Measurements from ENCODE around the gene FAM3D.

FAM3D gene

DNA sequence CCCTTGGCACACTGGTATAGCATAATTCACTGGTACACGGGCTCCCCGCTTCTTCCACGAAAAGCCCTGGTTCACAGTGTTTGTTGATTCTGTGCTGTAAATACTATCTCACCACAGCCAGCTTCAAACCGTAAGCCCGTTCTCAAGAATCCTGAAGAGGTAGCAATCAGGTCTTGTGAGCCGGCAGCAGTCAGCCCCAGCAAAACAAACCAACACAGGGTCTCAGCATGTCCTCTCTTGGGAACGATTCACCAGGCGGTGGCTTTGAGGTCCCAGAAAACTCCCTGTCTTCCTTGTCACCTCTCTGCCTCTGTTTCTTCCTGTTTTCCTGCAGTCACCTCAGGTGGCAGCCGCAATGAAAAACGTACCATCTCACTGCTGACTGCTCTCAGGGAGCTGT lies 19.1 kb upstream of the FAM3D start:
- no peak for DNase-seq (ENCODE audit: extremely low spot score)
- CTCF ChIA-PET = no interaction called here
- POLR2A ChIA-PET = no interaction called here
- TF ChIP-seq, protein P1, sequence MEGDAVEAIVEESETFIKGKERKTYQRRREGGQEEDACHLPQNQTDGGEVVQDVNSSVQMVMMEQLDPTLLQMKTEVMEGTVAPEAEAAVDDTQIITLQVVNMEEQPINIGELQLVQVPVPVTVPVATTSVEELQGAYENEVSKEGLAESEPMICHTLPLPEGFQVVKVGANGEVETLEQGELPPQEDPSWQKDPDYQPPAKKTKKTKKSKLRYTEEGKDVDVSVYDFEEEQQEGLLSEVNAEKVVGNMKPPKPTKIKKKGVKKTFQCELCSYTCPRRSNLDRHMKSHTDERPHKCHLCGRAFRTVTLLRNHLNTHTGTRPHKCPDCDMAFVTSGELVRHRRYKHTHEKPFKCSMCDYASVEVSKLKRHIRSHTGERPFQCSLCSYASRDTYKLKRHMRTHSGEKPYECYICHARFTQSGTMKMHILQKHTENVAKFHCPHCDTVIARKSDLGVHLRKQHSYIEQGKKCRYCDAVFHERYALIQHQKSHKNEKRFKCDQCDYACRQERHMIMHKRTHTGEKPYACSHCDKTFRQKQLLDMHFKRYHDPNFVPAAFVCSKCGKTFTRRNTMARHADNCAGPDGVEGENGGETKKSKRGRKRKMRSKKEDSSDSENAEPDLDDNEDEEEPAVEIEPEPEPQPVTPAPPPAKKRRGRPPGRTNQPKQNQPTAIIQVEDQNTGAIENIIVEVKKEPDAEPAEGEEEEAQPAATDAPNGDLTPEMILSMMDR (IDR thresholded peaks at IDR 0.05; ENCODE audit: control extremely low read depth, extremely low read depth, low read depth, missing control alignments) = no peak

DNA sequence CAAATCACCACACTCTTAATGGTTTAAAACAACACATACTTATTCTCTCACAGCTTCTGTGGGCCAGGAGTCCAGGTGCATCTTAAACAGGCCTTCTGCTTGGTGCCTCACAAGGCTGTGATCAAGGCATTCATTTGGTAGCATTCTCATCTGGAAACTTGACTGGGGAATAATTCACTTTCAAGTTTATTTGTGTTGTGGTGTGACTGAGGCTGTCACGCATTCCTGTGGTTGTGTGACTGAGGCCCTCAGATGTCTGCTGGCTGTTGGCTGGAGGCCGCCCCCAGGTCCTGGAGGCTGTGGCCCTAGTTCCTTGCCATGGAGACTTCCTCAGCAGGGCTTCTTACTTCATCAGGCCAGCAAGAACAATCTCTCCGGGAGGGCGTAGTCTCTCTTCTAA lies 16.9 kb upstream of the FAM3D start:
- no peak for DNase-seq (ENCODE audit: extremely low spot score)
- CTCF ChIA-PET = interaction anchor here (0.7 to 1.0 kb wide), 2 partner anchors 9 to 43 kb away, joined by 3 read pairs; no protein-coding TSS in a partner anchor
- TF ChIP-seq, protein P1 (IDR thresholded peaks at IDR 0.05; ENCODE audit: control extremely low read depth, extremely low read depth, low read depth, missing control alignments) = no peak
- POLR2A ChIA-PET = no interaction called here

DNA sequence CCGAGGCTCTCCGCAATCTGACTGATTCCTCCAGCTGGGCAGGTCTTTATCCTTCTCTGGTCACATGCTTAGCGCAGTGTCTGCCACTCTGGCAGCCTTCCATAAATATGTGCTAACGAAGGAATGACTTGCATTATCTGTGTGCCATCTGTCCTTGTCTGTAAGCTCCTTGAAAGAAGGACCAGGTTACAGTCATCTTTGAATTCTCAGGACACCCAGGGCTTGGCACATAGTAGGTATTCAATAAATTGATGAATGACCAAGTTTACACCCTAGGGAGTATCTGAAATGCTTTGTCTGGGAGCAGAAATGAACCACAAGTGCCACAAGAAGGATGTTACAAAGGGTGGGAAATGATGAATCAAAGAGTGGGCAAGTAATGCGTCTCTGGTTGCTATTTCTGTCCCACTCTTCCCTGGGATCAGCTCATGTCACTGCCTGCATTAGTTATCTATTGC lies 16.5 kb upstream of the FAM3D start:
- ChIA-PET CTCF (interaction anchor here (0.7 to 1.0 kb wide), 2 partner anchors 10 to 42 kb away, joined by 3 read pairs; no protein-coding TSS in a partner anchor), POLR2A (no interaction called here)
- TF ChIP-seq, protein P1 (IDR thresholded peaks at IDR 0.05; ENCODE audit: control extremely low read depth, extremely low read depth, low read depth, missing control alignments) = no peak
- DNase-seq (ENCODE audit: extremely low spot score) = no peak

DNA sequence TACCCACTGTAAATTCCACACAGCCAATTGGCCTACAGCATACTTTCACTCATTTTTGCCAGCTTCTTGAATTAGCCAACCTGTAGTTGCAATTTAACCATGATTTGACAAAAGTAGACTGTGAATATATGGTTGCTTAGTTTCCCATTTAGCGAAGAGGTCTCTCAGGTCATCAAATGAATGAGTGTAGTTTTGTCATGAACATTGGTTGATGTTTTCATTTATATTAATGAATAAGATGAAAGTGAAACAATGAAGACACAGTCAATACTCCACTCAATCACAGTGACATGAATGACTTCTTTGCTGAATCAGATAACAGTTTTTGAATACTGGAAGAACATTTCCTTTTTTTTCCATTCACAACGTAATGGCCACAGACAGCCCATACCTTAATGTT lies 15.3 kb upstream of the FAM3D start:
- CTCF ChIA-PET = no interaction called here
- no peak for DNase-seq (ENCODE audit: extremely low spot score)
- POLR2A ChIA-PET = no interaction called here
- TF ChIP-seq, protein P1 (IDR thresholded peaks at IDR 0.05; ENCODE audit: control extremely low read depth, extremely low read depth, low read depth, missing control alignments) = no peak

DNA sequence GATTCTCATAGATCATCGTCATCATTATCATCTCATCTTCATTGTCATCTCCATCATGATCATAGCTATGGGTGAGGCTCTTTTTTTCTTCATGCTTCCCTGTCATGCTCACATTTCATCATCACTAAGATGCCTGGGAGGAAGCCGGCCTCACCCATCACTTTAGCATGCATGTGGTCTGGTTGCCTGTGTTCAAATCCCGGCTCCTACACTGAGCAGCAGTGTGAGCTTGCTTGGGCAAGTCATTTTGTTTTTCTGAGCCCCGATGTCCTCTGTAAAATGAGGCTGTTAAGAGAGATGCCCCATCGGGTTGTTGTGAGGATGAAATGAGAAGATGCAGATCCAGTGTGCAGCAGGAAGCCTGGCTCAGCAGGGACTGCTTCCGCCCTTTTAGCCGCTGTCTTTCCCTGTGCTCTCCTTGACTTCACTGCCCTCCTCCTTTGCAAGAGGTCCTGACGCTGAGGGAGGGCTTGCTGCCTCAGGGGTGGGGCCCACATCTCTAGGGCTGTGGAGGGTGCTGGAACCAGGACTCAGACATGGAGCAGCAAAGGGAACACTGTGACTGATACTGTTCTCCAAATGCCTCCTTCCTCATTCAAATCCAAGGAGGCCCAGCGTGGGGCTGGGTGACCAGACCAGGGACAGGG lies 14.4 kb upstream of the FAM3D start:
- no peak for DNase-seq (ENCODE audit: extremely low spot score)
- ChIA-PET CTCF (interaction anchor here (0.9 kb wide), 1 partner anchor 16 kb away, joined by 3 read pairs; no protein-coding TSS in a partner anchor), POLR2A (no interaction called here)
- TF ChIP-seq, protein P1 (IDR thresholded peaks at IDR 0.05; ENCODE audit: control extremely low read depth, extremely low read depth, low read depth, missing control alignments) = no peak

DNA sequence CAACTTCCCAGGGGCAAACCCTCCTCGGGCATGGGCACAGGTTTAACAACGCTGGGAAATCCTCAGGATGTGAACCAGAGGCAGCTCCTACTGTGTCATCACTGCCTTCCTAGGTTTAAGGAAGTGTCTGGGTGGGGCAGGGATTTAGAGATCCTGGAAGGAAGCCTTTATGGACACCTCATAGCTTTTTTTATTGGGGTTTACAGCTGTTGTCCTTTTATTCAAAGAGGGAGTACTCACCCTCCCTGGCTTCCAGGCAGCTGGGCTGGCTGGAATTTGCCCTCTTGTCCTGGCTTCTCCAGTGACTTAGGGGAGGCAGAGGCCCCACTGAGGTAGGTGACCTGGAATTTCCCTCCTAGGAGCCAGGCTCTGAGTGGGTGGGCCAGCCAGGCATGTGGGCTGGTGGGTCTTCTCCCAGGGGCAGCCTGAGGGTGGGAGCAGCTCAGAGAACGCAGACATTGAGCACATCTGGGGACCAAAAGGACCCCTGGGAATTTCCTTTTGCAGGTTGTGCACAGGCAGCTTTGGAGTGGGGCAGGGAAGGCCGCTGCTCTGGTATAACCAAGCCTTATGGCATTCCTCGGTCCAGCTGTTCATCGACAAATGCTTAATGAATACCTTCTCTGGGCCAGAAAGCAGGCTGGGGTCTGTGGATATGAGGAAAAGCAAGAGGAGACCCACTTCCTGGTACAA lies 13.5 kb upstream of the FAM3D start:
- ChIA-PET POLR2A (no interaction called here), CTCF (interaction anchor here (0.9 to 1.5 kb wide), 2 partner anchors 15 to 17 kb away, joined by 3 read pairs; no protein-coding TSS in a partner anchor)

More for the DNA sequence above, 13.5 kb upstream of the FAM3D start:
- no peak for DNase-seq (ENCODE audit: extremely low spot score)
- TF ChIP-seq, protein P1 (IDR thresholded peaks at IDR 0.05; ENCODE audit: control extremely low read depth, extremely low read depth, low read depth, missing control alignments) = no peak
